CD4-positive, alpha-beta T cell (primary cell): ENCODE data around the gene DTWD2. TPM values are rescaled to one million over a fixed set of nuclear protein-coding genes. Genes with fewer than 3 reads are reported as not detected.

Experiments
- ATAC-seq: fragments of 200-7000 bp; cut with Tn5 transposase; one replicate; pipeline ENCODE4 v1.10.0; 2022; ENCODE audit warnings: mild to moderate bottlenecking; ENCODE audit not compliant: poor library complexity
- CTCF ChIA-PET: fragments of 350-600 bp; sonication (Branson Sonifier 250); formaldehyde crosslinking; loops from one replicate; lab custom pipeline; 2021; ENCODE audit warnings: antibody characterized with exemption, inconsistent platforms; lab: Charles Lee
- POLR2A ChIA-PET: fragments of 350-600 bp; sonication (Branson Sonifier 250); formaldehyde crosslinking; loops from one replicate; lab custom pipeline; 2021; ENCODE audit warnings: antibody characterized with exemption, inconsistent platforms; lab: Charles Lee
- DNase-seq, 14 experiments: peaks; one replicate each; pipeline ENCODE4 v3.0.0-alpha.2; 2013 to 2020; ENCODE audit warnings: mixed read lengths in 2 of 14
- H3K27ac ChIP-seq, 2 donors: one replicate each; pipeline versions ENCODE4 v1.5.1 to v1.7.0; 2013; ENCODE audit warnings: low read length in 2 of 2, low read depth in 1 of 2, mild to moderate bottlenecking in 1 of 2
- H3K27me3 ChIP-seq, 2 experiments: 1 replicate in 1 of 2; 2 replicates in 1 of 2; pipeline versions ENCODE4 v1.6.1 to v1.7.0; 2013; ENCODE audit warnings: low read length in 2 of 2, control low read depth in 1 of 2, mild to moderate bottlenecking in 1 of 2, moderate library complexity in 1 of 2; ENCODE audit not compliant: insufficient read depth in 2 of 2, control insufficient read depth in 1 of 2
- H3K36me3 ChIP-seq: one replicate; pipeline ENCODE4 v1.6.1; 2013; ENCODE audit warnings: low read length, control low read depth; ENCODE audit not compliant: insufficient read depth
- H3K4me1 ChIP-seq: one replicate; pipeline ENCODE4 v1.6.1; 2013; ENCODE audit warnings: low read length, control low read depth; ENCODE audit not compliant: insufficient read depth
- H3K4me3 ChIP-seq: one replicate; pipeline ENCODE4 v1.5.1; 2013; ENCODE audit warnings: mild to moderate bottlenecking, low read length, moderate library complexity
- H3K9me3 ChIP-seq, 2 experiments: 1 replicate in 1 of 2; 2 replicates in 1 of 2; pipeline versions ENCODE4 v1.6.1 to v1.7.0; 2013; ENCODE audit warnings: low read length in 2 of 2, mild to moderate bottlenecking in 2 of 2, control low read depth in 1 of 2, moderate library complexity in 1 of 2; ENCODE audit not compliant: control insufficient read depth in 1 of 2, insufficient read depth in 1 of 2
- H3K27ac Mint-ChIP-seq: one replicate; pipeline ENCODE4 v1.8.0; 2020; ENCODE audit warnings: mixed read lengths
- H3K27me3 Mint-ChIP-seq: one replicate; pipeline ENCODE4 v1.8.0; 2021; ENCODE audit warnings: mixed read lengths
- H3K36me3 Mint-ChIP-seq: one replicate; pipeline ENCODE4 v1.8.0; 2021; ENCODE audit warnings: low read depth, mixed read lengths
- H3K4me1 Mint-ChIP-seq: one replicate; pipeline ENCODE4 v1.8.0; 2021; ENCODE audit warnings: low read depth, mixed read lengths
- H3K4me3 Mint-ChIP-seq: one replicate; pipeline ENCODE4 v1.8.0; 2020; ENCODE audit warnings: mild to moderate bottlenecking, mixed read lengths
- H3K9me3 Mint-ChIP-seq: one replicate; pipeline ENCODE4 v1.8.0; 2020; ENCODE audit warnings: mixed read lengths
- CTCF ChIP-seq: fragments of 200-600 bp; IDR thresholded peaks from one replicate; pipeline ENCODE4 v1.8.0; 2022; ENCODE audit warnings: antibody characterized with exemption, mild to moderate bottlenecking
- intact Hi-C, 2 experiments: fragments of 100-400 bp; cut with DNase I in 1 of 2; cut with micrococcal nuclease in 1 of 2; formaldehyde crosslinking; loops; one replicate each; pipeline versions ENCODE4 v1.15.1 to v1.9.0; 2023 to 2025; cut with DNase I, micrococcal nuclease
- total RNA-seq, 174 experiments: library from RNA in 2 of 174; stranded (reverse) in 2 of 174; gene quantifications; one replicate each; pipeline ENCODE4 v1.2.3 and lab custom pipeline; 2021 to 2026

Gene DTWD2
- total RNA-seq, 2 experiments from 2014 or later = 2.1 to 2.3 TPM

- no peak overlapping the region for H3K4me3 ChIP-seq
- no peak for TF ChIP-seq CTCF
- H3K4me1 ChIP-seq = no peaks in the 10 kb centered on the region
- Mint-ChIP-seq H3K4me3 (no peak overlapping the region), H3K4me1 (no peaks in the 10 kb centered on the region), H3K36me3 (no peaks in the 10 kb centered on the region), H3K27ac (no peak overlapping the region), H3K9me3 (no peaks in the 10 kb centered on the region), H3K27me3 (no peaks in the 10 kb centered on the region)
- ATAC-seq (no peak), DNase-seq (no peak)
- ChIA-PET CTCF (interaction anchor here (1.8 kb wide), 1 partner anchor 389 kb away, joined by 8 read pairs; no protein-coding TSS in a partner anchor), POLR2A (no interaction called here)
- no peaks in the 10 kb centered on the region for H3K36me3 ChIP-seq
- no peaks in the 10 kb centered on the region for H3K9me3 ChIP-seq
- intact Hi-C loops = loop anchor here (1.0 to 2.0 kb wide), 4 partner anchors 389 to 413 kb away; no protein-coding TSS in a partner anchor
- H3K27me3 ChIP-seq = no peaks in the 10 kb centered on the region
- no peak overlapping the region for H3K27ac ChIP-seq
Observed at GRCh38 chr5:119022773-119023172, 34.4 kb upstream of the DTWD2 start.

- POLR2A ChIA-PET = interaction anchor here (0.6 to 1.8 kb wide), 3 partner anchors 315 to 1454 kb away, joined by 3 to 7 read pairs (median 3); no protein-coding TSS in a partner anchor
- peak in 3 of 14 experiments; percentile 51 to 61 (median 59) for DNase-seq
- no peaks in the 10 kb centered on the region for H3K36me3 Mint-ChIP-seq
- peak; percentile 63 for TF ChIP-seq CTCF
- H3K27me3 ChIP-seq = no peaks in the 10 kb centered on the region
- CTCF ChIA-PET = interaction anchor here (0.7 to 1.8 kb wide), 8 partner anchors 8 to 413 kb away, joined by 3 to 8 read pairs (median 4); partner anchors contain the start of gene DTWD2
- H3K9me3 Mint-ChIP-seq = no peaks in the 10 kb centered on the region
- H3K27me3 Mint-ChIP-seq = no peaks in the 10 kb centered on the region
- H3K36me3 ChIP-seq = no peaks in the 10 kb centered on the region
- no peaks in the 10 kb centered on the region for H3K9me3 ChIP-seq
- ATAC-seq = peak; percentile 51
- H3K27ac ChIP-seq = no peak overlapping the region
- intact Hi-C loops = loop anchor here (1.0 to 2.0 kb wide), 3 partner anchors 390 to 413 kb away; no protein-coding TSS in a partner anchor
- no peaks in the 10 kb centered on the region for H3K4me1 ChIP-seq
- H3K4me3 Mint-ChIP-seq = no peak overlapping the region
- H3K4me1 Mint-ChIP-seq = no peaks in the 10 kb centered on the region
- no peak overlapping the region for H3K27ac Mint-ChIP-seq
- H3K4me3 ChIP-seq = no peak overlapping the region
Observed at GRCh38 chr5:119022017-119022745, 33.8 kb upstream of the DTWD2 start.

GRCh38 chr5:119021149-119021732 is 32.9 kb upstream of the DTWD2 start:
- no peaks in the 10 kb centered on the region for H3K27me3 Mint-ChIP-seq

More at GRCh38 chr5:119021149-119021732, 32.9 kb upstream of the DTWD2 start:
- no peak overlapping the region for H3K4me3 ChIP-seq
- no peaks in the 10 kb centered on the region for H3K36me3 ChIP-seq
- Mint-ChIP-seq H3K27ac (no peak overlapping the region), H3K4me3 (no peak overlapping the region), H3K4me1 (no peaks in the 10 kb centered on the region), H3K36me3 (no peaks in the 10 kb centered on the region), H3K9me3 (no peaks in the 10 kb centered on the region)
- POLR2A ChIA-PET = interaction anchor here (0.6 to 1.8 kb wide), 3 partner anchors 316 to 1455 kb away, joined by 3 to 7 read pairs (median 3); no protein-coding TSS in a partner anchor
- no peaks in the 10 kb centered on the region for H3K27me3 ChIP-seq
- ATAC-seq = no peak
- no peak overlapping the region for H3K27ac ChIP-seq
- CTCF ChIA-PET = interaction anchor here (0.7 to 1.8 kb wide), 8 partner anchors 9 to 414 kb away, joined by 3 to 8 read pairs (median 4); partner anchors contain the start of gene DTWD2
- no peak for TF ChIP-seq CTCF
- DNase-seq = no peak
- no peaks in the 10 kb centered on the region for H3K9me3 ChIP-seq
- no peaks in the 10 kb centered on the region for H3K4me1 ChIP-seq
- intact Hi-C loops = no loop called here
